Right lobe of liver (tissue), 4 donors: ENCODE data around the gene ASIC2.

ENCODE experiments used
- POLR2A ChIP-seq: fragments of 450-650 bp; IDR thresholded peaks from one replicate; pipeline ENCODE4 v1.6.1; 2017; ENCODE audit warnings: antibody characterized with exemption, mild to moderate bottlenecking
- TF ChIP-seq, protein P1 (sequence below), 4 donors: fragments of 200-600 bp in 3 of 4; fragments of 450-650 bp in 1 of 4; IDR thresholded peaks; one replicate each; pipeline versions ENCODE4 v1.5.1 to v1.8.0; 2016 to 2022; ENCODE audit warnings: antibody characterized with exemption in 4 of 4, mild to moderate bottlenecking in 2 of 4
- donor health status: DM: no; HTN: no; CAD: no.
- donor health status: DM: no; HTN: no; CAD: no.
- donor health status: DM: no; HTN: yes; CAD: no.

DNA sequence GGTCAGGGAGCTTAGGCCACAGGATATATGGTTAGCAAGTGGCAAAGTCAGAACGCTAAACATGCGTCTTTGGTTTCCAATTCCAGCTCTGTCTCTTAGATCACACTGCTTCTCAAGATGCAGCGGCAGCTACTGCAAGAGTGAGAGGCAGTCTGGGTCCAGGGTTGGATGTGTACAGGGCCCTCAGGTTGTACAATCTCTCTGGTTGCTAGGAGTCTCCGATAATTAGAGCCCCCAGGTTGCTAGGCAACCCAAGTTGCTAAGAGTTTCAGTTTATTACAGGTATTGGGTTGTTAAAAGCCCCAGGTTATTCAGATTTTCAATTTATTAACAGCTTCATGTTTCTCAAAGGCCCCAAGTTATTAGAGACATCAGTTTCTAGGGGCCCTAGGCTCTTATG is 317.0 kb downstream of the ASIC2 start:
- TF ChIP-seq, protein P1, sequence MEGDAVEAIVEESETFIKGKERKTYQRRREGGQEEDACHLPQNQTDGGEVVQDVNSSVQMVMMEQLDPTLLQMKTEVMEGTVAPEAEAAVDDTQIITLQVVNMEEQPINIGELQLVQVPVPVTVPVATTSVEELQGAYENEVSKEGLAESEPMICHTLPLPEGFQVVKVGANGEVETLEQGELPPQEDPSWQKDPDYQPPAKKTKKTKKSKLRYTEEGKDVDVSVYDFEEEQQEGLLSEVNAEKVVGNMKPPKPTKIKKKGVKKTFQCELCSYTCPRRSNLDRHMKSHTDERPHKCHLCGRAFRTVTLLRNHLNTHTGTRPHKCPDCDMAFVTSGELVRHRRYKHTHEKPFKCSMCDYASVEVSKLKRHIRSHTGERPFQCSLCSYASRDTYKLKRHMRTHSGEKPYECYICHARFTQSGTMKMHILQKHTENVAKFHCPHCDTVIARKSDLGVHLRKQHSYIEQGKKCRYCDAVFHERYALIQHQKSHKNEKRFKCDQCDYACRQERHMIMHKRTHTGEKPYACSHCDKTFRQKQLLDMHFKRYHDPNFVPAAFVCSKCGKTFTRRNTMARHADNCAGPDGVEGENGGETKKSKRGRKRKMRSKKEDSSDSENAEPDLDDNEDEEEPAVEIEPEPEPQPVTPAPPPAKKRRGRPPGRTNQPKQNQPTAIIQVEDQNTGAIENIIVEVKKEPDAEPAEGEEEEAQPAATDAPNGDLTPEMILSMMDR (IDR thresholded peaks at IDR 0.05), result no peak
- TF ChIP-seq POLR2A, result no peak
